Fibroblast of villous mesenchyme (primary cell): ENCODE data around the gene ESYT1. TPM values are rescaled to one million over a fixed set of nuclear protein-coding genes. Genes with fewer than 3 reads are reported as not detected.

ENCODE experiments used
- DNase-seq: peaks from one replicate; pipeline ENCODE4 v3.0.0-alpha.2; 2010; ENCODE audit warnings: low read depth
- H3K4me3 ChIP-seq: 2 replicates; pipeline ENCODE4 v1.5.1; 2011; ENCODE audit warnings: low read depth, mild to moderate bottlenecking, low read length
- total RNA-seq: library from RNA; depleted of rRNA; stranded (reverse); fragments of >200 nt; gene quantifications from 2 replicates; pipeline ENCODE4 v1.2.3, GENCODE V29; 2012
- TF ChIP-seq, protein P1 (sequence below): IDR thresholded peaks from 2 replicates; pipeline ENCODE4 v1.5.1; 2012; ENCODE audit warnings: low read depth, mild to moderate bottlenecking, low read length; ENCODE audit not compliant: insufficient read depth

Gene ESYT1
- total RNA-seq, 1 donor, result 300 TPM

DNA sequence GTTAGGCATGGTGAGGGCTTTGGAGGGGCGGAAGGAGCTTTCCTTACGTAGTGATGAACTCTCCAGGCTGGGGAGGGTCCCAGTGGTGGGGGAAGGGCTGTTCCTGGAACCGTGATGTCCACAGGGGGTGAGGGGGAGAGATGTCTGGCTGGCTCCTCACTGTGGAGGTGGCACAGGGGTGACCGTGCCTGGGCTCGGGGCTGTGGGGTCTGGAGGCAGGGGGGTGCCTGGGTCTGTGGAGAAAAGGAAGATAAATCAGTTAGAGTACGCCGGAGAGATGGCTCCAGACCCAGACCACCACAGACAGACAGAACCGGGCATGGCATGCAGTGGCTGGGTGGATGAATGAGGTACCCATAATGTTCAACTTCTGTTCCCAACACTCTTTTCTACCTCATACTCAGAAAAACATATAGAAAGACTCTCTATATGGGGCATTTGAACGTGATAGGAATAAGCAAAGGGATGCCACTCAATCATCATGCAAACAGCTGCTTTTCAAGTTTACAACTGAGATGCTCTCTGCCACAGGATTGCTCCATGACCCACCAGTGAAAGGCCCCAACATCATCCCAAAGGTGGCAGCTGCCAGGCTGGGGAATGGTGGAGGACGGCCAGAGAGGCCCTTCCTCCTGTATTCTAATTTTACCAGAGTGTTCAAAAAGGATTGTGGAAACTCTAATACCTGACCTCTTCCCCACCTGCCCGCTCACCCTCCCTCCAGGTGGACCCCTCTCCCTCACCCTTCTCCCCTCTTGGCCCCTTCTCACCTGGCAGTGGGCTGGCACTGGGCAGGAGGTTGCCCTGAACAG, 35.7 kb downstream of the ESYT1 start:
- H3K4me3 ChIP-seq, result no peak overlapping the region
- no peak for DNase-seq
- TF ChIP-seq, protein P1, sequence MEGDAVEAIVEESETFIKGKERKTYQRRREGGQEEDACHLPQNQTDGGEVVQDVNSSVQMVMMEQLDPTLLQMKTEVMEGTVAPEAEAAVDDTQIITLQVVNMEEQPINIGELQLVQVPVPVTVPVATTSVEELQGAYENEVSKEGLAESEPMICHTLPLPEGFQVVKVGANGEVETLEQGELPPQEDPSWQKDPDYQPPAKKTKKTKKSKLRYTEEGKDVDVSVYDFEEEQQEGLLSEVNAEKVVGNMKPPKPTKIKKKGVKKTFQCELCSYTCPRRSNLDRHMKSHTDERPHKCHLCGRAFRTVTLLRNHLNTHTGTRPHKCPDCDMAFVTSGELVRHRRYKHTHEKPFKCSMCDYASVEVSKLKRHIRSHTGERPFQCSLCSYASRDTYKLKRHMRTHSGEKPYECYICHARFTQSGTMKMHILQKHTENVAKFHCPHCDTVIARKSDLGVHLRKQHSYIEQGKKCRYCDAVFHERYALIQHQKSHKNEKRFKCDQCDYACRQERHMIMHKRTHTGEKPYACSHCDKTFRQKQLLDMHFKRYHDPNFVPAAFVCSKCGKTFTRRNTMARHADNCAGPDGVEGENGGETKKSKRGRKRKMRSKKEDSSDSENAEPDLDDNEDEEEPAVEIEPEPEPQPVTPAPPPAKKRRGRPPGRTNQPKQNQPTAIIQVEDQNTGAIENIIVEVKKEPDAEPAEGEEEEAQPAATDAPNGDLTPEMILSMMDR, result no peak

DNA sequence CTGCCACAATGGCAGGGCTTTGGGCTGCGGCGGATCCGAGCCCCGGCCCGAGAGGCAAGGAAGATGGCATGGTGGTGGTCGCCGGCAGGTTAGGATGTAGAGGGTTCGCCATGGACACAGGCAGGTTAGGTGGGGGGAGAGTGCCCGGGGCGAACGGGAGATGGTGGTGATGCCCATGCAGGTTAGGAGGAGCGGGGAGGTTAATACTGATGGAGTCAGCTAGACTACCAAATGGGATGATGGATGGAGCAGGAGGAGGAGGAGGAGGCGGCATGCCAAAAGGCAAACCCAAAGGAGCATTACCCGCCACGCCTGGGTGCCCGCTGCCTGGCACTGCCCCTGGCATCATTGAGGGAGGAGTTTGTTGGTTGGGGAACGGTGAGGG, 36.3 kb downstream of the ESYT1 start:
- TF ChIP-seq, protein P1, result no peak

DNA sequence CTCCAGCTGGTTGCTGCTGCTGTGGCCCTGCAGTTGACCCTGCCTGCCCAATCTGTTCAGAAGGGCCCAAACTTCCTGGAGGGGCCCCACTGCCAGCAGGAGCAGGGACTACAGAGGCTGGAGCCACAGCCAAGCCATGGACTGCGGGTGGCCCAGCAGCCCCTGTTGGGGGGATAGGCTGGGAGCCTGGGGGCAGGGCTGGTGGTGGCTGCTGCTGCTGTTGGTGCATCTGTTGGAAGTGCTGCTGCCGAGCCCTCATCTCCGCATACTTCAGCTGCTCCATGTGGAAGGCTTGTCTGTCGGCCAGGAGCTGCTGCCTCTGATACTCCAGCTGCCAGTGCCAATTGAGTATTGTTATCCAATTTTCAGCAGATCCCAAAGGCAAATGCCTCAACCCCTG, 37.3 kb downstream of the ESYT1 start:
- TF ChIP-seq, protein P1, result no peak
- H3K4me3 ChIP-seq, result no peak overlapping the region
- no peak for DNase-seq

More for the DNA sequence above, 36.3 kb downstream of the ESYT1 start:
- H3K4me3 ChIP-seq, result no peak overlapping the region
- DNase-seq, result no peak

DNA sequence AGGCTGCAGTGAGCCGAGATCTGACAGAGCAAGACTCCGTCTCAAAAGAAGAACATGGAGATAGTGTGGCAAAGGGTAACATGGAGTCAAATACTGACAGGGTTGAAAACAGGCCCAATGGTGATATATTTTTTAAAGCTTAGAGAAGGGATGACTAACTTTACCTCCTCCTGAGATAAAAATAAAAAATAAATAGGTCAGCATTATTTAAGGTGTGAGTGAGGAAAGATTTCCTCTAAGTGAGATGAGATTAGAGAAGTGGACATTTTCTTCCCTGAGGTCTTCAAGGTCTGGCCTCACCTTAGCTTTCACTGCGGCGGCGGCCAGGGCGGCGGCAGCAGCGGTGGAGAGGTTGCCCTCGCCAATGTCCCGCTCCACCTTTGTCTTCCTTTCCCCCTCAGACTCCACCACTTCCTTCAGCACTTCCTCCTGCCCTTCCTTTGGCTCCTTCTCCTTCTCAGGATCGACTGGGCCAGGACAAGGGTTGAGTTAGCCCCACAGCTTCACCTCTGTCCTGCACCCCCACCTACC, 41.2 kb downstream of the ESYT1 start:
- TF ChIP-seq, protein P1, result no peak
- H3K4me3 ChIP-seq, result no peak overlapping the region
- DNase-seq, result no peak

DNA sequence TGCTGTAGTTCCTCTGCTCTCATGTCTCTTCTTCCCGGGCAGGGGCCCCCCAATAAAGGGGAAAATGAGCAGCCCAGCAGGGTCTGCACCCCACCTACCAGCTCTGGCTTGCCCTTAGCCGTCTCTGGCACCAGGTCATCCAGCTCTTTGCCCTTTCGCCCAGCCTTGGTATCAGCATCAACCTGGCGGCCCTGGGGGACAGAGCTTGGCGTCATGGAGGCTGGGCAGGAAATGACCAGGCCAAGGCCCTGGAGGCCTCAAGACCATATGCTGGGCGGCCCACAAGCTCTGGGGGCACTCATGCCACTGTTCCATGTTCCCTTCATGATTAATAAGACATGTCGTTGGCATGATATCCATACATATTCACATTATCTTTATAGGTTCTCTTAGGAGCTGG, 44.8 kb downstream of the ESYT1 start:
- DNase-seq, result no peak
- TF ChIP-seq, protein P1, result no peak
- H3K4me3 ChIP-seq, result no peak overlapping the region

DNA sequence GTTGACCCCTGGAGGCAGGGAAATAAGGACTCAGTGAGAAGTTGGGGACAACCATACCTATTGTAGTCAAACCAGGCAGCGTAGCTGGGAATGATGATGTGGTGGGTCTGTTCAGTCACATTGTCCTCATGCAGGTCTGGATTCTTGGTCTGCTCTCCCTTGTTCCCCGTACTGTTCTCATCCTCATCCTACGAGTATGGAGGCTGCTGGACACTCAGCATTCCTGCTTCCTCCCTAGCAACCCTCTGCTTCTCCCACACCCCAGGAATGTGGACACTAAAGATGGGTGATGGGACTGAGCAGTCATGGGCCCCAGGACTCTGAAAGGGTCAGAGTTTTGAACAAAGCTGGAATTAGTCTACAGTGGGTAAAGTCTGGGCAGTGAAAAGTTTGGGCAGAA, 50.3 kb downstream of the ESYT1 start:
- no peak for DNase-seq
- TF ChIP-seq, protein P1, result no peak
- no peak overlapping the region for H3K4me3 ChIP-seq
